ENCODE measurements around the gene RHBDL3.

DNA sequence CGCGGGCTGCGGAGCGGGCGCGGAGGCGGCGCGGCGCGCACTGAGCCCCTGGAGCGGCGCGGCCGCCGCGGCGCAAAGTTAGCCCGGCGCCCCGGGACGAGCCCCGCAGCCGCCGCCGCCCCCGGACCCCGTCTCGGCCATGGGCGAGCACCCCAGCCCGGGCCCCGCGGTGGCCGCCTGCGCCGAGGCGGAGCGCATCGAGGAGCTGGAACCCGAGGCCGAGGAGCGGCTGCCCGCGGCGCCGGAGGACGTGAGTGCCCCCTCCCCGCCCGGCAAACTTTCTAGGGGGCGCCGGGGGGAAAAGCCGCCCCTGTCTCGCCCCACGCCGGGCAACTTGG lies 388 bp downstream of the RHBDL3 start:
- TF ChIP-seq, protein P1, sequence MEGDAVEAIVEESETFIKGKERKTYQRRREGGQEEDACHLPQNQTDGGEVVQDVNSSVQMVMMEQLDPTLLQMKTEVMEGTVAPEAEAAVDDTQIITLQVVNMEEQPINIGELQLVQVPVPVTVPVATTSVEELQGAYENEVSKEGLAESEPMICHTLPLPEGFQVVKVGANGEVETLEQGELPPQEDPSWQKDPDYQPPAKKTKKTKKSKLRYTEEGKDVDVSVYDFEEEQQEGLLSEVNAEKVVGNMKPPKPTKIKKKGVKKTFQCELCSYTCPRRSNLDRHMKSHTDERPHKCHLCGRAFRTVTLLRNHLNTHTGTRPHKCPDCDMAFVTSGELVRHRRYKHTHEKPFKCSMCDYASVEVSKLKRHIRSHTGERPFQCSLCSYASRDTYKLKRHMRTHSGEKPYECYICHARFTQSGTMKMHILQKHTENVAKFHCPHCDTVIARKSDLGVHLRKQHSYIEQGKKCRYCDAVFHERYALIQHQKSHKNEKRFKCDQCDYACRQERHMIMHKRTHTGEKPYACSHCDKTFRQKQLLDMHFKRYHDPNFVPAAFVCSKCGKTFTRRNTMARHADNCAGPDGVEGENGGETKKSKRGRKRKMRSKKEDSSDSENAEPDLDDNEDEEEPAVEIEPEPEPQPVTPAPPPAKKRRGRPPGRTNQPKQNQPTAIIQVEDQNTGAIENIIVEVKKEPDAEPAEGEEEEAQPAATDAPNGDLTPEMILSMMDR (conservative IDR thresholded peaks at IDR 0.05; ENCODE audit: low read length): no peak
- TF ChIP-seq EZH2phosphoT487 (IDR thresholded peaks at IDR 0.05; ENCODE audit: borderline replicate concordance, low read depth, low read length): no peak

All from OCI-LY7 (cell line).